GM23338 (cell line): ENCODE data around the gene ATP10B. TPM values are rescaled to one million over a fixed set of nuclear protein-coding genes. Genes with fewer than 3 reads are reported as not detected.

Experiments used
- ATAC-seq: fragments of 200-7000 bp; cut with Tn5 transposase; 3 replicates; pipeline ENCODE4 v1.9.1; 2020
- DNase-seq: peaks from one replicate; pipeline ENCODE4 v3.0.0-alpha.2; 2015; ENCODE audit warnings: low spot score
- H2AFZ ChIP-seq: fragments of 200-600 bp; sonication (generic); 2 replicates; pipeline ENCODE4 v1.8.0; 2016; ENCODE audit warnings: antibody characterized with exemption, mild to moderate bottlenecking, moderate library complexity
- H3F3A ChIP-seq: fragments of 200-600 bp; sonication (generic); replicated peaks from 2 replicates; pipeline ENCODE4 v1.8.0; 2017; ENCODE audit warnings: antibody characterized with exemption, mixed run types, low read depth
- H3K27ac ChIP-seq: fragments of 200-600 bp; sonication (generic); 2 replicates; pipeline ENCODE4 v1.6.1; 2016; ENCODE audit warnings: low read depth
- H3K27me3 ChIP-seq: fragments of 200-600 bp; sonication (generic); 2 replicates; pipeline ENCODE4 v1.8.0; 2016; ENCODE audit warnings: mild to moderate bottlenecking, mixed run types, moderate library complexity; ENCODE audit not compliant: insufficient read depth
- H3K36me3 ChIP-seq: fragments of 200-600 bp; sonication (generic); 2 replicates; pipeline ENCODE4 v1.8.0; 2016; ENCODE audit warnings: mild to moderate bottlenecking; ENCODE audit not compliant: insufficient read depth
- H3K4me1 ChIP-seq: fragments of 200-600 bp; sonication (generic); 2 replicates; pipeline ENCODE4 v1.8.0; 2016; ENCODE audit warnings: mild to moderate bottlenecking, moderate library complexity; ENCODE audit not compliant: insufficient read depth
- H3K4me2 ChIP-seq: fragments of 200-600 bp; sonication (generic); 2 replicates; pipeline ENCODE4 v1.7.1; 2017; ENCODE audit warnings: mixed run types
- H3K4me3 ChIP-seq: fragments of 200-600 bp; sonication (generic); 2 replicates; pipeline ENCODE4 v1.6.1; 2016; ENCODE audit warnings: mixed run types
- H3K79me2 ChIP-seq: fragments of 200-600 bp; sonication (generic); replicated peaks from 2 replicates; pipeline ENCODE4 v1.8.0; 2017; ENCODE audit warnings: mild to moderate bottlenecking; ENCODE audit not compliant: insufficient read depth
- H3K9me2 ChIP-seq: fragments of 200-600 bp; sonication (generic); 2 replicates; pipeline ENCODE4 v1.8.0; 2017; ENCODE audit not compliant: insufficient read depth
- H4K20me1 ChIP-seq: fragments of 200-600 bp; sonication (generic); replicated peaks from 2 replicates; pipeline ENCODE4 v1.8.0; 2017; ENCODE audit warnings: mild to moderate bottlenecking; ENCODE audit not compliant: insufficient read depth
- H3K27ac Mint-ChIP-seq: 2 replicates; pipeline ENCODE4 v1.8.0; 2020; ENCODE audit warnings: inconsistent platforms, mild to moderate bottlenecking, moderate library complexity, mixed read lengths
- H3K27me3 Mint-ChIP-seq: 3 replicates; pipeline ENCODE4 v1.8.0; 2022; ENCODE audit warnings: low read depth, mild to moderate bottlenecking, moderate library complexity, mixed read lengths, inconsistent platforms; ENCODE audit not compliant: insufficient read depth, poor library complexity
- H3K36me3 Mint-ChIP-seq: 3 replicates; pipeline ENCODE4 v1.8.0; 2021; ENCODE audit warnings: low read depth, mild to moderate bottlenecking, inconsistent platforms, moderate library complexity, mixed read lengths
- H3K4me1 Mint-ChIP-seq: 3 replicates; pipeline ENCODE4 v1.8.0; 2020; ENCODE audit warnings: mild to moderate bottlenecking, inconsistent platforms, mixed read lengths
- H3K4me3 Mint-ChIP-seq: 3 replicates; pipeline ENCODE4 v1.8.0; 2021; ENCODE audit warnings: moderate library complexity, mild to moderate bottlenecking, inconsistent platforms, mixed read lengths
- H3K9me3 Mint-ChIP-seq: 3 replicates; pipeline ENCODE4 v1.8.0; 2020; ENCODE audit warnings: moderate library complexity, mild to moderate bottlenecking, inconsistent platforms, mixed read lengths
- CREB1 ChIP-seq: fragments of 250-450 bp; sonication (Bioruptor Pico); IDR thresholded peaks from 2 replicates; pipeline ENCODE4 v1.5.0; 2020; ENCODE audit warnings: low read depth, mild to moderate bottlenecking, moderate library complexity
- CTCF ChIP-seq, 2 experiments: fragments of 200-600 bp in 1 of 2; sonication (generic) in 1 of 2; conservative IDR thresholded peaks; 2 replicates each; pipeline versions ENCODE4 v1.5.1 to v1.6.1; 2016 to 2017; ENCODE audit warnings: antibody characterized with exemption in 2 of 2, low read depth in 2 of 2, mild to moderate bottlenecking in 2 of 2, moderate library complexity in 1 of 2
- ETS1 ChIP-seq: IDR thresholded peaks from 2 replicates; pipeline ENCODE4 v1.6.1; 2016; ENCODE audit warnings: antibody characterized with exemption
- EZH2 ChIP-seq: fragments of 200-600 bp; sonication (generic); IDR thresholded peaks from one replicate; pipeline ENCODE4 v1.8.0; 2017; ENCODE audit warnings: antibody characterized with exemption, mild to moderate bottlenecking, low read depth; ENCODE audit not compliant: unreplicated experiment
- EZH2phosphoT487 ChIP-seq: fragments of 200-600 bp; sonication (generic); IDR thresholded peaks from one replicate; pipeline ENCODE4 v1.8.1; 2018; ENCODE audit warnings: antibody characterized with exemption; ENCODE audit not compliant: unreplicated experiment
- JUNB ChIP-seq: IDR thresholded peaks from one replicate; pipeline ENCODE4 v1.6.1; 2016; ENCODE audit warnings: antibody characterized with exemption; ENCODE audit not compliant: unreplicated experiment
- NANOG ChIP-seq: IDR thresholded peaks from 2 replicates; pipeline ENCODE4 v1.6.1; 2016; ENCODE audit warnings: antibody characterized with exemption, borderline replicate concordance
- POLR2AphosphoS5 ChIP-seq: IDR thresholded peaks from 2 replicates; pipeline ENCODE4 v1.6.1; 2016; ENCODE audit warnings: antibody characterized with exemption, low read depth
- REST ChIP-seq: IDR thresholded peaks from one replicate; pipeline ENCODE4 v1.6.1; 2018; ENCODE audit warnings: antibody characterized with exemption; ENCODE audit not compliant: unreplicated experiment
- STAT1 ChIP-seq: IDR thresholded peaks from one replicate; pipeline ENCODE4 v1.6.1; 2016; ENCODE audit warnings: antibody characterized with exemption; ENCODE audit not compliant: unreplicated experiment
- ZNF114 ChIP-seq: fragments of 250-450 bp; sonication (Bioruptor Pico); IDR thresholded peaks from 2 replicates; pipeline ENCODE4 v1.5.0; 2020; ENCODE audit warnings: mild to moderate bottlenecking, moderate library complexity
- ZNF331 ChIP-seq: fragments of 250-450 bp; sonication (Bioruptor Pico); IDR thresholded peaks from 2 replicates; pipeline ENCODE4 v1.5.0; 2020; ENCODE audit warnings: low read depth, mild to moderate bottlenecking, moderate library complexity
- ZNF462 ChIP-seq: fragments of 250-450 bp; sonication (Bioruptor Pico); IDR thresholded peaks from 2 replicates; pipeline ENCODE4 v1.5.0; 2020; ENCODE audit warnings: mild to moderate bottlenecking, moderate library complexity
- polyA plus RNA-seq: library from polyadenylated mRNA; unstranded; fragments of >200 nt; fragmentation: Nextera tagmentation; extraction: Ambion mirVana; gene quantifications from 2 replicates; pipeline ENCODE4 v1.2.1, GENCODE V29; 2016
- total RNA-seq: library from RNA; depleted of rRNA; stranded (reverse); fragments of >200 nt; shearing (Covaris generic); gene quantifications from 2 replicates; pipeline ENCODE4 v1.2.3, GENCODE V29; 2014

The ATP10B gene
- total and polyA plus RNA-seq, 2 experiments from 2014 or later, result 0.11 to 0.14 TPM

GRCh38 chr5:160792732-160793529 lies 59.1 kb downstream of the ATP10B start:
- no peak for ATAC-seq
- TF ChIP-seq ZNF331 (CRISPR knock-in tag), result no peak
- no peak for TF ChIP-seq STAT1
- no peak for TF ChIP-seq ZNF462 (CRISPR knock-in tag)
- TF ChIP-seq EZH2, result no peak
- TF ChIP-seq EZH2phosphoT487, result no peak
- TF ChIP-seq CTCF (conservative IDR thresholded peaks at IDR 0.05; ENCODE audit: low read depth in 2 of 2), result no peak
- TF ChIP-seq CREB1 (CRISPR knock-in tag), result no peak
- no peak for TF ChIP-seq REST
- no peak for TF ChIP-seq JUNB
- no peak for TF ChIP-seq ZNF114 (CRISPR knock-in tag)
- no peak for TF ChIP-seq NANOG
- TF ChIP-seq POLR2AphosphoS5, result no peak
- no peak for TF ChIP-seq ETS1
- DNase-seq, result no peak

More at GRCh38 chr5:160792732-160793529, 59.1 kb downstream of the ATP10B start:
- H3K36me3 Mint-ChIP-seq, result no peaks in the 10 kb centered on the region
- H3K36me3 ChIP-seq, result no peaks in the 10 kb centered on the region
- no peak overlapping the region for H3K4me2 ChIP-seq
- H3K79me2 ChIP-seq, result no peaks in the 10 kb centered on the region
- H3K9me3 Mint-ChIP-seq, result peaks cover 2% of the 10 kb centered on the region; the same call in 1 of the 3 replicates
- H3K27ac ChIP-seq, result no peak overlapping the region
- no peaks in the 10 kb centered on the region for H3K27me3 Mint-ChIP-seq
- H2AFZ ChIP-seq, result no peak overlapping the region
- H3F3A ChIP-seq, result no peaks in the 10 kb centered on the region
- H3K9me2 ChIP-seq, result peaks cover 5% of the 10 kb centered on the region; the same call in 1 of the 2 replicates
- H3K4me1 ChIP-seq, result 0 out of 2 replicates have a peak, but pooled peaks cover 6% of the 10 kb centered on the region
- peaks cover 8% of the 10 kb centered on the region; the same call in 2 of the 3 replicates for H3K4me1 Mint-ChIP-seq
- no peaks in the 10 kb centered on the region for H4K20me1 ChIP-seq
- H3K4me3 Mint-ChIP-seq, result no peak overlapping the region
- H3K4me3 ChIP-seq, result no peak overlapping the region
- no peak overlapping the region for H3K27ac Mint-ChIP-seq
- H3K27me3 ChIP-seq, result no peaks in the 10 kb centered on the region
